Progenitor cell of endocrine pancreas (in vitro differentiated cells): ENCODE results near the gene CFAP57. TPM values are rescaled to one million over a fixed set of nuclear protein-coding genes. Genes with fewer than 3 reads are reported as not detected.

ENCODE experiments used
- DNase-seq: peaks from one replicate; pipeline ENCODE4 v3.0.0; 2021; ENCODE audit warnings: low spot score; ENCODE audit not compliant: unreplicated experiment
- H3K27ac Mint-ChIP-seq: 2 replicates; pipeline ENCODE4 v1.8.0; 2021; ENCODE audit warnings: mild to moderate bottlenecking, moderate library complexity, mixed read lengths
- H3K27me3 Mint-ChIP-seq: 2 replicates; pipeline ENCODE4 v1.8.0; 2021; ENCODE audit warnings: mixed read lengths
- H3K36me3 Mint-ChIP-seq: 2 replicates; pipeline ENCODE4 v1.8.0; 2022; ENCODE audit warnings: mixed read lengths; ENCODE audit not compliant: insufficient read depth
- H3K4me1 Mint-ChIP-seq: 2 replicates; pipeline ENCODE4 v1.8.0; 2021; ENCODE audit warnings: low read depth, mixed read lengths
- H3K4me3 Mint-ChIP-seq: 2 replicates; pipeline ENCODE4 v1.8.0; 2021; ENCODE audit warnings: low read depth, mild to moderate bottlenecking, moderate library complexity, mixed read lengths
- H3K9me3 Mint-ChIP-seq: 2 replicates; pipeline ENCODE4 v1.8.0; 2021; ENCODE audit warnings: low read depth, mixed read lengths
- total RNA-seq: library from RNA; stranded (reverse); gene quantifications from 2 replicates; pipeline ENCODE4 v1.2.1, GENCODE V29; 2021
- TF ChIP-seq, protein P1 (sequence below): fragments of 200-600 bp; sonication (generic); IDR thresholded peaks from one replicate; pipeline ENCODE4 v1.5.0; 2021; ENCODE audit warnings: antibody characterized with exemption, mild to moderate bottlenecking; ENCODE audit not compliant: unreplicated experiment

The CFAP57 gene
- total RNA-seq, 1 donor from 2014 or later, result 2.2 TPM

DNA sequence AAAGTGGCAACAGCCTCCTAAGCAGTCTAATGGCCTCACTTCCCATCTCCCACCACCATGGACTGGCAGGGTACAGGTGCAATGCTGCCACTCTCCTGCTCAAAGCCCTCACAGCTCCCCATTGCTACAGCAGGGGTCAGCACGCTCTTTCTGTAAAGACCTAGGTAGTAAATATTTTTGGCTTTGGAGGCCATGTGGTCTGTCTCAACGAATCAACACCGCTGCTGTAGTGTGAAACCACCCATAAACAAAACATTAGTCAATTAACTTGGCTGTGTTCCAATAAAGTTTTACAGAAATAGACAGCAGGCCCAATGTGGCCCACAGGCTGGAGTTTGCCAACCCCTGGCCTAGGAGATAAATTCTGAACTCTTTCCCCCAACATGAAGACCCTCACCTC lies 53.0 kb downstream of the CFAP57 start:
- TF ChIP-seq, protein P1, sequence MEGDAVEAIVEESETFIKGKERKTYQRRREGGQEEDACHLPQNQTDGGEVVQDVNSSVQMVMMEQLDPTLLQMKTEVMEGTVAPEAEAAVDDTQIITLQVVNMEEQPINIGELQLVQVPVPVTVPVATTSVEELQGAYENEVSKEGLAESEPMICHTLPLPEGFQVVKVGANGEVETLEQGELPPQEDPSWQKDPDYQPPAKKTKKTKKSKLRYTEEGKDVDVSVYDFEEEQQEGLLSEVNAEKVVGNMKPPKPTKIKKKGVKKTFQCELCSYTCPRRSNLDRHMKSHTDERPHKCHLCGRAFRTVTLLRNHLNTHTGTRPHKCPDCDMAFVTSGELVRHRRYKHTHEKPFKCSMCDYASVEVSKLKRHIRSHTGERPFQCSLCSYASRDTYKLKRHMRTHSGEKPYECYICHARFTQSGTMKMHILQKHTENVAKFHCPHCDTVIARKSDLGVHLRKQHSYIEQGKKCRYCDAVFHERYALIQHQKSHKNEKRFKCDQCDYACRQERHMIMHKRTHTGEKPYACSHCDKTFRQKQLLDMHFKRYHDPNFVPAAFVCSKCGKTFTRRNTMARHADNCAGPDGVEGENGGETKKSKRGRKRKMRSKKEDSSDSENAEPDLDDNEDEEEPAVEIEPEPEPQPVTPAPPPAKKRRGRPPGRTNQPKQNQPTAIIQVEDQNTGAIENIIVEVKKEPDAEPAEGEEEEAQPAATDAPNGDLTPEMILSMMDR, result no peak
- H3K27me3 Mint-ChIP-seq, result peaks cover 8% of the 10 kb centered on the region
- no peaks in the 10 kb centered on the region for H3K36me3 Mint-ChIP-seq
- H3K9me3 Mint-ChIP-seq, result no peaks in the 10 kb centered on the region
- no peak for DNase-seq
- no peak overlapping the region for H3K27ac Mint-ChIP-seq
- no peak overlapping the region for H3K4me3 Mint-ChIP-seq
- H3K4me1 Mint-ChIP-seq, result peaks cover 14% of the 10 kb centered on the region

DNA sequence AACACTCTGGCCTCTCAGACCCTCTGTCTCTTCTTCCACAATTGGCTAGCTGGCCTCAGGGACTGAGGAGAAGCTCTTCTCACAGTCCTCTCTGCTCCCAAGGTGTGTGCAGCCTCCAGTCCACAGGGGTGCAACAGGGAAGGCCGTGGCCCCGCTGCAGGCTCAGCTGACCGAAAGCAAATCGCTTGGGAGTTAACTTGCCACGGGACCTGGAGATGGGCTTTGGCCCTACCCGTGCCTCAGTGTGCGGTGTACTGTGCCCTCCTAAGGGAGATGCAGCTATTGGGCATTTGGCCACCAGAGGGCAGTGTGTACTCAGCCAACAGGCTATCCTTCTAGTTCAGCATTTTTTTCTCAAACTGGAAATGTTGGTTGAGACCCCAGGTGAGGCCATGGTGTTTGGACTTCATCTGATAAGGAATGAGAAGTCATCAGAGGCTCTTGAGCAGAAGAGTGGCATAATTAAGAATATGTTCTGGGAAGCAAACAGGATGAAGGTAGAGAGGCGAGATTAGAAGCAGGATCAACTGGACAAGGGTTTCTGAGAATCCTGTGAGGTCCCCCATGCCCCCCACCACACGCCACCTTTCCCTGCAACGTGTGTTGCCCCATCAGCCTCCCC lies 55.1 kb downstream of the CFAP57 start:
- Mint-ChIP-seq H3K27ac (no peak overlapping the region), H3K4me3 (no peak overlapping the region), H3K4me1 (peaks cover 24% of the 10 kb centered on the region), H3K9me3 (no peaks in the 10 kb centered on the region), H3K27me3 (peaks cover 7% of the 10 kb centered on the region), H3K36me3 (no peaks in the 10 kb centered on the region)
- TF ChIP-seq, protein P1, result peak; percentile 98
- DNase-seq, result peak; percentile 91

DNA sequence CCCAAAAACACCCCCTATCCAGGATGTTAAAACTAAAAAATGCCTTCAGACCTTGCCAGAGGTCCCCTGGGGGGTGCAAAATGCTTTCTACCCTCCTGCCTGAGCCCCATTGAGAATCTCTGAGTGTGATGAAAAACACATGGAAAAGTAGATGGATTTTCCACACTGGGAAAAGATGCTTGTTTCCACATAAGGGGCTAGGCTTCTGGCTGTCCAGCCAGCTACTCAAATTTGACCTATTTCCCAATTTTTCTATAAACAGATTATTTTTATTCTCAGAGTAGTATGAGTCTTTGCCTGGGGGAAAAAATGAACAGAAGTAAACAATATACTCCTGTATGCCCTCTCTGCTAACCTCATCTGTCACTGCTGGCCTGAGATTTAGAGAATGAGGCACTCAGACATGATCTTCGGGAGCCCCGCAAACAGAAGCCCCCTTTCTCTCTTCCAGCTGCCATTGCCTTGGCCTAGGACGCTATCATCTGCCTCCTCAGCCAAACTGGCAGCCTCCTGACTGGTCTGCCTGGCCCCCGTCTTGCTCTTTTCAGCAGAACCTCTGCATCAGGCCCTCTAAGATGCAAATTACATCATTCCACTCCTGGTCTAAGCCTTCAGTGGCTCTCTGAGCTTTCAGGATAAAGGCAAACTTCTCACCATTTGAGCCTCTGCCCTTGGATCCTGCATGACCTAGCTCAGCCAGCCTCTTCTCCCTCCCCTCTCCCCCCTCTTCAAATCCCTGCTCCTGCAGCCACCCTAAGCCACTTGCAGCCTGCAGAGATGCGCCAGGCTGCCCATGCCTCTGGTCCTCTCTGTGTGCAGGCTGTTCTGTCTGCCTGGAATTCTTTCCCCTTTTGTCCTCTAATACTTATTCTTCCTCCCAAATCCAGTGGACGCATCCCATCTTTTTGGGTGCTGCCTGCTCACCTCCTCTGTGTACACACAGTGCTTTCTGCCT lies 58.0 kb downstream of the CFAP57 start:
- H3K36me3 Mint-ChIP-seq, result no peaks in the 10 kb centered on the region
- H3K4me3 Mint-ChIP-seq, result no peak overlapping the region
- H3K27me3 Mint-ChIP-seq, result peaks cover 3% of the 10 kb centered on the region
- no peak for DNase-seq
- TF ChIP-seq, protein P1, result no peak
- H3K9me3 Mint-ChIP-seq, result no peaks in the 10 kb centered on the region
- H3K4me1 Mint-ChIP-seq, result peaks cover 29% of the 10 kb centered on the region
- H3K27ac Mint-ChIP-seq, result peak overlapping the region; percentile 93

DNA sequence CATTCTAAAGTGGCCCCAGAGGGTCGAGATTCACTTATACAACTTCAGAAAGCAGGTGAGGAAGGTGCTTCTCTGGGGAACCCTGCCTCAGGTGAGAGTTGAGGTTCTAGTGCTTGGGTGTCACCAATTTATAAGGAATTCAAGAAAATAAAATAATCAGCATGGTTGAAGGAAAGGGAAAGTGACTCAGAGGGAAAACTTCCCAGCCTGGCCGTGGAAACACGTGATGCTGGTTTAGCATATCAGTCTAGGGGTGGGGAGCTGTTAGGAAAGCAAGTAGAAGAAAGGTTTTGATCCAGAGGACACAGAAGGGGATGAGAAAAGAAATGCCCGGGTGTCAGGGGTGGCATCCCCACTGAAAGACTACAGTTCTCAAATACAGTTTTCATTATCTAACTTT lies 59.9 kb downstream of the CFAP57 start:
- no peaks in the 10 kb centered on the region for H3K9me3 Mint-ChIP-seq
- no peak for DNase-seq
- H3K27ac Mint-ChIP-seq, result no peak overlapping the region
- no peaks in the 10 kb centered on the region for H3K36me3 Mint-ChIP-seq
- H3K4me3 Mint-ChIP-seq, result no peak overlapping the region
- TF ChIP-seq, protein P1, result no peak
- peaks cover 3% of the 10 kb centered on the region for H3K27me3 Mint-ChIP-seq
- H3K4me1 Mint-ChIP-seq, result peaks cover 29% of the 10 kb centered on the region

DNA sequence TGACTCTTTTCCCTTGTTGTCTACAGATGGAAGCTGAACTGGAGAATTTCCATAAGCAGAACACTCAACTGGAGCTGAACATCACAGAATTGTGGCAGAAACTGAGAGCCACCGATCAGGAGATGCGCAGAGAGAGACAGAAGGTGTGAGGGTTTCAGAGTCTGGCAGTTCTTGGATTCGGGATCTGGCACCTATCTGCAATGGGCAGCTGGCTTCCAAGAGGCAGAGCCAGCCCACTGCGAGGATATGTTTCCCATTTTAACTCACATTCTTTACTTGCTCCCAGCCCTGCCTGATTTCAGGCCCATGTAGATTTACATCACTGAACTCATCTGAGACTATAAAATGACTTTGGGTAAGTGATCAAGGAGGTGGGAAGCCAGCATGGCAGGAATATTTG lies 60.4 kb downstream of the CFAP57 start:
- Mint-ChIP-seq H3K27me3 (peaks cover 3% of the 10 kb centered on the region), H3K27ac (no peak overlapping the region), H3K9me3 (no peaks in the 10 kb centered on the region), H3K36me3 (no peaks in the 10 kb centered on the region), H3K4me1 (peaks cover 27% of the 10 kb centered on the region), H3K4me3 (no peak overlapping the region)
- DNase-seq, result no peak
- TF ChIP-seq, protein P1, result no peak
